NCI-H226 (cell line): ENCODE data around the gene MICALL1.
"Not testable (repeated sequence)": the region's sequence is repeated elsewhere in the genome, so short reads cannot be mapped to it uniquely, and the experiment has no call there.

ENCODE experiments used
- DNase-seq: peaks from one replicate; pipeline ENCODE4 v3.0.0-alpha.2; 2015

The MICALL1 gene

GRCh38 chr22:37961062-37961461, 55.0 kb downstream of the MICALL1 start:
- no peak for DNase-seq

- no peak for DNase-seq
Measured at GRCh38 chr22:37965940-37966664, 60.0 kb downstream of the MICALL1 start.

GRCh38 chr22:37967147-37967546, 61.0 kb downstream of the MICALL1 start:
- no peak for DNase-seq

- no peak for DNase-seq
Measured at GRCh38 chr22:37967637-37968451, 61.7 kb downstream of the MICALL1 start.

- no peak for DNase-seq
Measured at GRCh38 chr22:37968452-37969251, 62.6 kb downstream of the MICALL1 start.

- DNase-seq, result no peak
Measured at GRCh38 chr22:37970864-37971263, 64.8 kb downstream of the MICALL1 start.

- no peak for DNase-seq
Measured at GRCh38 chr22:37971475-37972434, 65.7 kb downstream of the MICALL1 start.

GRCh38 chr22:37972527-37972926, 66.4 kb downstream of the MICALL1 start:
- DNase-seq, result no peak

- no peak for DNase-seq
Measured at GRCh38 chr22:37973271-37974170, 67.4 kb downstream of the MICALL1 start.

GRCh38 chr22:37975153-37975552, 69.1 kb downstream of the MICALL1 start:
- no peak for DNase-seq

- not testable (repeated sequence) for DNase-seq
Measured at GRCh38 chr22:37976022-37976421, 69.9 kb downstream of the MICALL1 start.

- no peak for DNase-seq
Measured at GRCh38 chr22:37976547-37976946, 70.5 kb downstream of the MICALL1 start.

- DNase-seq, result no peak
Measured at GRCh38 chr22:37979782-37980181, 73.7 kb downstream of the MICALL1 start.

GRCh38 chr22:37981282-37982011, 75.3 kb downstream of the MICALL1 start:
- DNase-seq, result no peak

GRCh38 chr22:37982151-37982785, 76.2 kb downstream of the MICALL1 start:
- DNase-seq, result no peak

- no peak for DNase-seq
Measured at GRCh38 chr22:37982938-37983859, 77.1 kb downstream of the MICALL1 start.

- DNase-seq, result no peak
Measured at GRCh38 chr22:37983860-37984791, 78.0 kb downstream of the MICALL1 start, which contains the start of gene SOX10. SOX10 (minus strand) TSS chr22:37984555; CDS start chr22:37983784, 771 bp downstream.
